SU-DHL-6 (cell line): ENCODE results near the gene RUNX1.

Source experiments
- CTCF ChIP-seq: fragments of 200-600 bp; sonication (generic); IDR thresholded peaks from one replicate; pipeline ENCODE4 v1.5.1; 2017; ENCODE audit warnings: antibody characterized with exemption, mild to moderate bottlenecking, low read length, moderate library complexity; ENCODE audit not compliant: insufficient read depth, poor library complexity, severe bottlenecking
- EZH2phosphoT487 ChIP-seq: fragments of 200-600 bp; sonication (generic), shearing (Covaris generic); conservative IDR thresholded peaks from 2 replicates; pipeline ENCODE4 v1.6.1; 2018; ENCODE audit warnings: mild to moderate bottlenecking, antibody characterized with exemption, low read length, moderate library complexity, mixed read lengths

GRCh38 chr21:34824314-34824713, 224.8 kb downstream of the RUNX1 start:
- no peak for TF ChIP-seq CTCF
- TF ChIP-seq EZH2phosphoT487 = no peak
